Stimulated activated CD4-positive, alpha-beta T cell treated with anti-CD3 and anti-CD28 coated beads, Interleukin-2, amount 100 ng/mL, for 4 hours (primary cell): ENCODE data around the gene AIFM3.
"Not testable (repeated sequence)": the region's sequence is repeated elsewhere in the genome, so short reads cannot be mapped to it uniquely, and the experiment has no call there.

Experiments used
- DNase-seq: peaks from one replicate; pipeline ENCODE4 v3.0.0-alpha.2; 2020; ENCODE audit warnings: low read depth

AIFM3 gene

DNA sequence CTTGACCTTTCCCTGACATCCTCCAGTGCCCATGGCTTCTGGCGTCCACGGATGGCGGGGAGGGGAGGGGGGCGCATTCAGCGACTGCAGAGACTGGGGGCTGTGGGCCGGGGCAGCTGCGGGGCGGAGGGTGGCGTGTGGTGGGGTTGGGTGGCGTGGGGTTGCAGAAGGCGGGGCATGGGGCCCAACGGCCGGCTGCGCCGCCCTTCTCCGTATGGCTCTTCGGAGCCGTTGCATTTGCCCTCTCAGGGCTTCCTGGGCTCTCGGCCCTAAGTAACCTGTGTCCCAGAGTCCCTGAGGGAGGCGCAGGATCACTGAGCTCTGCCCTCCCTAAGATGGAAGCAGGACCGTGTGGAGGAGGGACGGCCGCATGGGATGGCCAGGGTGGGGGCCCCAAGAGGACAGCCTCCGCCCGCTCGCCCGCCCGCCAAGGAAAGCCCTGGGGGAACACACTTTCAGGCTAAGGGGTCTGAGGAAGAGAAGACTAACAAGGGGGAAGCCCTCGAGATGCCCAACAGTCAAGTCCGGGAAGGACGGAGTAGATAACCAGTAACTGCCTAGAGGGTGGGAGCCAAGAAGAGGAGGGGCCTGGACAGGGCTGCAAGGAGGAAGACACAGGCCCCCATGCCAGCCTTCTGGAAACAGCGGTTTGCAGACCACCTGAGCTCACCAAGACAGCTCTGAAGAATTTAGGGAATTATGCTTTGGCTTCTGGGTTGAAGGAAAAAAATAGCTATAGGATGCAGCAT, 9.2 kb upstream of the AIFM3 start:
- no peak for DNase-seq

DNA sequence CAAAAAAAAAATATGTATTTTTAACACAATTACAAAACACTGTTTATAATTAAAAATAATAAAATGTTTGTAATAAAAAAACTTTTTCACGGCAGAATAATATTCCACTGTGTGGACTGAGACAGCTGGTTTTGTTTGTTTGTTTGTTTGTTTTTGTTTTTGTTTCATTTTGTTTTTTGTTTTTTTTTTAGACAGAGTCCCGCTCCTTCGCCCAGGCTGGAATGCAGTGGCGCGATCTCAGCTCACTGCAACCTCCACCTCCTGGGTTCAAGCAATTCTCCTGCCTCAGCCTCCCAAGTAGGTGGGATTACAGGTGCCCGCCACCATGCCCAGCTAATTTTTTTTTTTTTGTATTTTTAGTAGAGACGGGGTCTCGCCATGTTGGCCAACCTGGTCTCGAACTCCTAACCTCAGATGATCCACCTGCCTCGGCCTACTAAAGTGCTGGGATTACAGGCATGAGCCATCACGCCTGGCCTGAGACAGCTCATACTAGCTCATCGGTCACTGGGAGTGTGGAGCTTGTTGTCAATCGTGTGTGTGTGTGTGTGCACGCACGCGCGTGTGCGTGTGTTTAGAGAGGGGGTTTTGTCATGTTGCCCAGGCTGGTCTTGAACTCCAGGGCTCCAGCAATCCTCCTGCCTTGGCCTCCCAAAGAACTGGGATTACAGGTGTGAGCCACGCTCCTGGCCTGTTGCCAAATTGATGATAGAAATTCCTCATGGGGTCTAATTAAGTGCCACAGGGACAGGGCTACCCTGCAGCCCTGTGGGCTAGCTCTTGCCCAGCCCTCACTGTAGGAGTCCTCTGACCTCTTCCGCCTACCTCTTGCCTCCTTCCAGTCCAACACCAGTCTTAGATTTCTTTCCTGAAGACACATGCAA, 7.2 kb upstream of the AIFM3 start:
- no peak for DNase-seq

GRCh38 chr22:20960609-20961008, 6.4 kb upstream of the AIFM3 start:
- DNase-seq, result no peak

DNA sequence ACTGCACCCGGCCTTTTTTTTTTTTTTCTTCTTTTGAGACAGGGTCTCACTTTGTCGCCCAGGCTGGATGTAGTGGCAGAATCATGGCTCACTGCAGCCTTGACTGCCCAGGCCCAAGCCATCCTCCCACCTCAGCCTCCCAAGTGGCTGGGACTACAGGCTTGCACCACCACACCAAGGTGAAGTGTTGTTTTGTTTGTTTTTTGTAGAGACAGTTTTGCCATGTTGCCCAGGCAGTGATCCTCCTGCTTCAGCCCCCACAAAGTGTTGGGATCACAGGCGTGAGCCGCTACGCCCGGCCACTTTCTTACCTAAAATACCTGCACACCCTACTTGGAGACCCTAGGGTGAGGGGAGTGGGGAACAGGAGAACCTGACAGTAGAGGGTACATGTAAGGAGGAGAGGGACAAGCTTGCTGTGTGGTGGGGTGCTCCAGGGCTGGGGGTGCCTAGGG, 4.5 kb upstream of the AIFM3 start:
- DNase-seq, result no peak

GRCh38 chr22:20963201-20964052, 3.6 kb upstream of the AIFM3 start:
- no peak for DNase-seq

DNA sequence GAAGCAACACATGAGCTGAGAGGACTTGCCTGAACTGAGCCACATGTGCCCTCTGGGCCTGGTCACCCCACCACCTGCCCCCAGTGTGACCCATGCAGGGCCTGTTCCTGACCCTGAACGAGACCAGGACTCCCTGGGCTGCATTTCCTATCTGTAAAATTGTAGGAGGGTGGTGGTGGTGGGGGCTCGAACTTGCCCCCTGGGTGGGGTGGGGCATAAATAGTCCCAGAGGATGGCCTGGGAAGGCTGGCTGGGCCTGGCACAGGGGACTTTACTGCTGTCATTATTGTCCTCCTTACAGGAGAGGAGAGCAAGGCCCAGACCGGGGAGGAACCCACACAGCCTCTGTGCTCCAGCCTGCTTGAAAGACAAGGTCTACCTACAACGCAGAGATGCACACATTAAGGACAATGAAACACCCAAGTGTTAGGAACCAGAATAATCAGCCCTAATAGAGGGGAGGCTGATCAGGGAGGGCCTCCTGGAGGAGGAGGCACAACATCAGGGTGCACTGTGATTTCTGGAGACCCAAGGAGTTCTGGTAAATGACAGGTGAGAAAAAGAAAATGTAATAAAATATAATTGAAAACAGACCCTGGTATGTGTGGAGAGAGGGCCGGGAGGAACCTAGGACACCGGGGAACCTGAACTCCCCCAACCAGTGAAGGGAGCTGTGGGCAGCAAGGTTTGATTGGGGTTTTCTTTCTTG, 2.8 kb upstream of the AIFM3 start:
- DNase-seq, result no peak

GRCh38 chr22:20964799-20965103, 2.3 kb upstream of the AIFM3 start:
- no peak for DNase-seq

- DNase-seq, result no peak
Measured at GRCh38 chr22:20965104-20965887, 1.8 kb upstream of the AIFM3 start.

GRCh38 chr22:20965888-20966855, 883 bp upstream of the AIFM3 start:
- DNase-seq, result no peak

DNA sequence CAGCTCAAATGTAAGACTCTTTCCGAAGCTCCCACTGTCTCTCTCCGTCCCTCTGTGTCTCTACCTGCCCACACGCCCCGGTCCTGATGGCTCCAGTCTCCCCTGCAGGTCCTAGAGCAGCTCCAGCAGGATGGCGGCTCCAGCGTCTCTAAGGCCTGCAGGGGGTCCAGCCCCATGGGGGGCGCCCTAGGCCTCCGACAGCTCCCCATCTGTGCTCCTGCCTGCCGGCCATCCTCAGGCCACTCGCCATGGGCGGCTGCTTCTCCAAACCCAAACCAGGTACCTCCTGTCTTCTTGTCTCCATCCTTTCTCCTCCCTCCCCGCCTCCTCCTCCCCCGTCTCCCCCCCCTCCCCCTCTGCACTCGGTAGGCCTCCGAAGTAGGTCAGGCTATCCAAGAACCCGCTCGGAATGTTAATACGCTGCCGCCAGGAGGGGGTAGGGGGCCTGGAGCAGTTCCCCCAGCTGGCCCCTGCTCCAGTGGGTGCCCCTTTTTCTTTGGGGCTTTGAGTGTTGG, 699 bp downstream of the AIFM3 start:
- no peak for DNase-seq

DNA sequence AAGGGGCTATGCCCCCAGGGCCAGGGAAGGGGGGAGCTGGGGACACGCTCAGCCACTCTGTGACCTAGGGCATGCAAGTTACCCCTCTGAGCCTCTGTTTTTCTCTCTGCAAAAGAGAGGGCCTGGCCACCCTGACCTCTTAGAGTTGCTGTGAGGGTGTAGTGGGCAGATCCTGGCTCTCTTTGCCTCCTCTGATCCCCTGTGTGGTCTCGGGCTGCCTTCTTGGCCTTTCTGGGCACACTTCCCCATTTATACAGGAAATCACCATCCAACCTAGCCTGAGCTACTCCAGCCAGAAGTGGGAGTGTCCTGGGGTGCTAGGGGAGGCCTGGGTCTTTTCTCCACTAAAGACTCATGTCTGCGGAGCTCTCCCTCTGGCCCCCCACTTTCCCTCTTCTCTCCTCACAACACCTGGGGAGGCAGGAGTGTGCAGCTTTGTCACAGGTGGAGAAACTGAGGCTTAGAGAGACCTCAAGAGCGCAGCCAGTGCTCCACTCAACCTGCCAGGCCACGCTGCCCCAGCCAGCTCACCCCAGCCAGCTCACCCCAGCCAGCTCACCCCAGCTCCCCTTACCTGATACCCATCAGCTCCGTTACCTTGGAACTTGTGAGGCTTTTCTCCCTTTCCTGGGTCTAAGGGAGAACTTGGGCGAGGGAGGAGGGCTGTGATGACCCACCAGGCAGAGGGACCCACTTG, 1.4 kb downstream of the AIFM3 start:
- no peak for DNase-seq

- no peak for DNase-seq
Measured at GRCh38 chr22:20970939-20971657, 4.0 kb downstream of the AIFM3 start.

DNA sequence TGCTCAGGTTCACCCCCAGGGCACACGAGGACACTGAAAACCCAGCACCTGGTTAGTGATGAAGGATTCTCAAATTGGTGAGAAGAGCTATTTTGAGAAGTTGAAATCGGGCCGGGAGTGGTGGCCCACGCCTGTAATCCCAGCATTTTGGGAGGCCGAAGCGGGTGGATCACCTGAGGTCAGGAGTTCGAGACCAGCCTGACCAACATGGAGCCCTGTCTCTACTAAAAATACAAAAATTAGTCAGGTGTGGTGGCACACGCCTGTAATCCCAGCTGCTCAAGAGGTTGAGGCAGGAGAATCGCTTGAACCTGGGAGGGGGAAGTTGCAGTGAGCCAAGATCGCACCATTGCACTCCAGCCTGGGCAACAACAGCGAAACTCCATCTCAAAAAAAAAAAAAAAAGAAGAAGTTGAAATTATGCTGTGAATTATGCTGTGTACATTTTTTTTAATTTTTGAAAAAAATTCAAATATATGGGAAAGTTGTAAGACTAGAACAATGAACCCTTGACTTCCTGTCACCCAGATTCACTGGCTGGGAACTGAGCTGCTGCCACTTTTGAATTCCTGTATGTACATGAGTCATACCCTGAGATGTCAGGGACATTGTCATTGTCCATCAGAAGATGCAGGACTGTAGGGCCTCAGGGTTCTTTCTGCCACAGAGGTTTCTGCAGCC, 5.1 kb downstream of the AIFM3 start:
- not testable (repeated sequence) for DNase-seq

DNA sequence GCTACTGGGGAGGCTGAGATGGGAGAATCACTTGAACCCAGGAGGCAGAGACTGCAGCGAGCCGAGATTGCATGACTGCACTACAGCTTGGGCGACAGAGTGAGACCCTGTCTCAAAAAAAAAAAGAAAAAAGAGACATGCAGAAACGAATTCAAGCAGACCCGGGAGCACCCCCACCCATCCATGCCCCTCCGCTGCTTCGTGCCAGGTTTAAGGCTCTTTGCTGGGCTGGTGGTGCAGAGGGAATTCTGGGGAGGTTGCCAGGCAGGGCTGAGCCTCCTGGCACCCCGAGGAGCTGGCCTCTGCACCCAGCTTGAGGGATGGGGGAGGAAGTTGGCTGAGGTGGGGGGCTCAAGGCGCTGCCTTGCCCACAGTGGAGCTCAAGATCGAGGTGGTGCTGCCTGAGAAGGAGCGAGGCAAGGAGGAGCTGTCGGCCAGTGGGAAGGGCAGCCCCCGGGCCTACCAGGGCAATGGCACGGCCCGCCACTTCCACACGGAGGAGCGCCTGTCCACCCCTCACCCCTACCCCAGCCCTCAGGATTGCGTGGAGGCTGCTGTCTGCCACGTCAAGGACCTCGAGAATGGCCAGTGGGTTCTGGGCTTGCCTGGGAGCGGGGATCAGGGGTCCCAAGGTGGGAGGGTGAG, 6.0 kb downstream of the AIFM3 start:
- no peak for DNase-seq

DNA sequence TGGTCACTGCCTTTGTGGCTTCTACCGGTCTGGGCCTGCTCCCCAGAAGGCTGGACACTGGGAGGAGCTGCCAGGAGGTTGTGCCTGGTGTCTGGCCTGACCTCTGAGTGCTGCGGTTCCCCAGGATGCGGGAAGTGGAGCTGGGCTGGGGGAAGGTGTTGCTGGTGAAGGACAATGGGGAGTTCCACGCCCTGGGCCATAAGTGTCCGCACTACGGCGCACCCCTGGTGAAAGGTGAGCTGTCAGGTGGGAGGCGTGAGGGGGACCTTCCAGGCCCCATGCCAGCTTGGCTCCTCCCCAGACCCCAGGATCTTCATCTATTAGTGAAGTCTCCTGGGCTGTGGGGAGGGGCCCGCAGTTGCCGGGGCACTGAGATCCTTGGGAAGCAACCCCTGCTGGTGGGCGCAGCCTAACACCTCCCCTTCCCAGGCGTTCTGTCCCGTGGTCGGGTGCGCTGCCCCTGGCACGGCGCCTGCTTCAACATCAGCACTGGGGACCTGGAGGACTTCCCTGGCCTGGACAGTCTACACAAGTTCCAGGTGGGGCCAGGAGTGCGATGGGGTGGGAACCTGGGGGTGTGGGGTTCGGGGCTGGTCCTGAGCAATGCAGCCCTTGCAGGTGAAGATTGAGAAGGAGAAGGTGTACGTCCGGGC, 6.7 kb downstream of the AIFM3 start:
- DNase-seq, result no peak

GRCh38 chr22:20974336-20974955, 7.4 kb downstream of the AIFM3 start:
- DNase-seq, result no peak
